ENCODE results near the gene PCGF1.
"Not testable (repeated sequence)": the region's sequence is repeated elsewhere in the genome, so short reads cannot be mapped to it uniquely, and the experiment has no call there.

Gene PCGF1

GRCh38 chr2:74499267-74499939, 8.1 kb downstream of the PCGF1 start, which contains the start of gene LBX2:
LBX2 (minus strand) TSS chr2:74499603; CDS start chr2:74499537, 66 bp downstream.
- no peak for DNase-seq (ENCODE audit: low read depth in 2 of 2)

DNA sequence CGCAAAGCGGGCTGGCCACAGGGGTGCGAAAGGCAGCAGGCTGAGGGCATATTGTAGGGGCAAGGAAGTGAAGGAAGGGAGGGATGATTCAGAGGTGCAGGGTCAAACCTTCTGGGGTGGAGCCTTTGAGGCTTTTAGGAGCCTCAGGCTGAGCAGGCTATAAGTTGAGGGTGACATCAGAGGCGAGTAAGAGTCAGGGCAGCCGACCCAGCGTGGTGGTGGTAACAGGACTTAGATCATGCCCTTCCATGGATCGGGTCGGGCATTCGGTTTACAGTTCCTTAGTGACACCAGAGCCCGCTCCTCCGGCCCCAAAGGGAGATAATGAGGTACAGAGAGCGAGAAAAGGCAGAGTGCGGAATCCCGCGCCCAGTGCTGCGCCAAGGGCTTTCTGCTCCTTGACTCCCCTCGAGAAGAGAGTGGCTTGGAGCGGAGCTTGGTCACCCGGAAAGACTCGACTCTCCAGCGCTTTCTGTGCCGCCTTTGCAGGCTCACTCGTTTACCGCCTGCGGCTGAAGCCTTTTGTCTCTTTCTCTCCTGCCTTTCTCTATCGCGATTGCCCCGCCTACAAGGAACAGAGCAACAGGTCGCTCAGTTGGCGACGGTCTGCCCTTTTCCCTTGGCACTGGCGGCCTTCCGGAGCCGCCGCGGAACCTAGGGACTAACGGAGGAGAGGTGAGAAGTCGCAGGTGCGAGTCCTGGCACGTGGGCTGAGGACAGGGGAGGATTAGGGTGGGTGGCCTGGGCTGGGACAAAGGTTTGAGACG, 8.8 kb downstream of the PCGF1 start:
- no peak for DNase-seq (ENCODE audit: low read depth in 2 of 2)

DNA sequence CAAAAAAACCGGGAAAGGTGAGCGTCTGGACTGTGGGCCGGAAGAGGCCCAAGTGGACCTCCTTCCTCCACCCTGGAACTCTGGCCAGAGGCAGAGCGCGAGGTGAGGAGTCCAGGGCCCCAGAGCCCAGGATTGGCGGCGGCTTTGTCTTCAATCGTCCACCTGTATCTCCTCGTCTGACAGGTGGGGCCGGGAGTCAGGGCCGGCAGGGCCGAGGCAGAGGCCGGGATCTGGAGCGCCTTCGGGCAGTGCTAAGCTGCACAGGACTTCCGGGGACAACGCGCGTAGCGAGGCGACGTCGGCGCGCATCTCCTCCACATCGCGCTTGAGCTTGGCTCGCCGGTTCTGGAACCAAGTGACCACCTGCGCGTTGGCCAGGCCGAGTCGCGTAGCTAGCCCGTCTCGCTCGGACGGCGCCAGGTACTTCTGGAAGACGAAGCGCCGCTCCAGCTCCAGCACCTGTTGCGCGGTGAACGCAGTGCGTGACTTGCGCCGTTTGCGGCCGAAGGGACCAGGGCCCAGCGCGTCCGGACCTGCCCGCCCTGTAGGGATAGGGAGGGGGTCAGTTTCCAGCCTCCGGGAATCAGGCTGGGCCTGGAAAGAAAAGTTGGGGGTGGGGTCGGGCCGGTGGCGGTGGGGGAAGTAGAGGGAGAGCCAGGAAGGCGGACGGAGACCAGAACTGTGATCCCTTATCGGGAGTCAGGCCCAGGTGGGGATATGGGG, 9.6 kb downstream of the PCGF1 start:
- DNase-seq (ENCODE audit: low read depth in 2 of 2) = no peak

DNA sequence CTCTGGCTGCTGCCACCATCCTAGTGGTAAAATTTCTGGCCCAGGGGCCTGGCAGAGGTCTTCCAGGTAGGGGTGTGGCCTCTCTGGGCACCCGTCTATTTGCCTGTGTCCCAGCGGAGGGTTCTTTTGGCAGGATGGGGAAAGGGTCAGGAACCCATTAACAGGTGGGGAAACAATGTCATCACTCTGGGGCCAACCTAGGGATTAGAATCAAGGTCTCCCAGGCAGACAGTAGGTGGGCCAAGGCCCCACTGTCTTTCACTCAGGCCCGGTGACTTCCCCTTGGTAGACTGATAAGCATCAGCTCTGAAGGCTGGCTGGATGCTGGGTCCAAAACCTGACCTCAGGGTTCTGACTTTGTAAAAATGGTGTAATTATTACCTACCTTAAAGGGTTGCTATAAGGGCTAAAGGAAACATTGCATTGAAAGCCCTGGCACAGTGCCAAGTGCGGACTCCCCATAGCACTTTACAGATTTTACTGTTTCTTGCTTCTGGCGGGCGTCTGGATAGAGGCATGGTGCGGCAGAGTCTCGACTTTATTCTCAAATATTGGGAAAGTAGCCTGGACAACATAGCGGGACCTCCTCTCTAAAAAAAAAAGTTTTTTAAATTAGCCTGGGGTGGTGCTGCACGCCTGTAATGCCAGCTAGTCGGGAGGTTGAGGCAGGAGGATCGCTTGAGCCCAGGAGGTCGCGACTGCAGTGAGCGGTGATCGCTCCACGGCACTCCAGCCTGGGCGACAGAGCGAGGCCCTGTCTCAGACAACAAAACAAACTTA, 10.3 kb downstream of the PCGF1 start:
- no peak for DNase-seq (ENCODE audit: low read depth in 2 of 2)

DNA sequence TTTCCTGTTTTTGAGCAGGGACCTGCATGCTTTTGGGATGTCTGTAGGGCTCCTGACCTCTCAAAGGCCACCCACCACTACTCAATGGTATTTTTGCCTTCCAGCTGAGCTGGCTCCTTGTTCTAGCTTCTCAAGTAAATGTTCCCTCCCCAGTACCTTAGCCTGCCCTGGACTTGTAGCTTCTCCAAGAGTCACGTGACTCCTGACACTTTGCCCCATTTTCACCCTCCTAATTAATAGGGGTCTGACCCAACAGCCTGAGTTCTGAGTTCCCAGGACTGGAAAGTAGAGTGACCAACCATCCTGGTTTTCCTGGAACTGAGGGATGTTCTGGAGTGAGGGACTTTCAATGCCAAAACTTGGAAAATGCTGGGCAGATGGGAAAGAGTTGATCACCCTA, 12.1 kb downstream of the PCGF1 start:
- no peak for DNase-seq (ENCODE audit: low read depth in 2 of 2)

DNA sequence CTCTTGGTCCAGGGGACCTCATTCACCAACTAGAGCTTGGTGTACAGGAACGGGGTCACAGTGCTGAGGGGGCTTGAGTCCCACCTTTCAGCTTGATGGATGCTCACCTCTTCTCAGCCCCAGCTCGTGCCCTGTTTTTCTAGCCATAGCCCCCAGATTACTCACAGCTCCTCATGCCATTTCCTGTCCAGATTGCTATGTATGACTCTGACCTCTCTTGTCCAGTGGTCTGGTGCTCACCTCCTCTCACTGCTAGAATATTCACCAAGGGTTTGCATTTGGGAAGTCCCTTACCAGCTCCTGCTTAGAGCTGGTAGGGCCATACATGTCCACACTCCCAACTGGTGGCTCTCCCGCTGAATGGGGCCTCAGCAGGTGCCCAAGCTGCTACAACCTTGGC, 13.9 kb downstream of the PCGF1 start:
- DNase-seq (ENCODE audit: low read depth in 2 of 2) = no peak

DNA sequence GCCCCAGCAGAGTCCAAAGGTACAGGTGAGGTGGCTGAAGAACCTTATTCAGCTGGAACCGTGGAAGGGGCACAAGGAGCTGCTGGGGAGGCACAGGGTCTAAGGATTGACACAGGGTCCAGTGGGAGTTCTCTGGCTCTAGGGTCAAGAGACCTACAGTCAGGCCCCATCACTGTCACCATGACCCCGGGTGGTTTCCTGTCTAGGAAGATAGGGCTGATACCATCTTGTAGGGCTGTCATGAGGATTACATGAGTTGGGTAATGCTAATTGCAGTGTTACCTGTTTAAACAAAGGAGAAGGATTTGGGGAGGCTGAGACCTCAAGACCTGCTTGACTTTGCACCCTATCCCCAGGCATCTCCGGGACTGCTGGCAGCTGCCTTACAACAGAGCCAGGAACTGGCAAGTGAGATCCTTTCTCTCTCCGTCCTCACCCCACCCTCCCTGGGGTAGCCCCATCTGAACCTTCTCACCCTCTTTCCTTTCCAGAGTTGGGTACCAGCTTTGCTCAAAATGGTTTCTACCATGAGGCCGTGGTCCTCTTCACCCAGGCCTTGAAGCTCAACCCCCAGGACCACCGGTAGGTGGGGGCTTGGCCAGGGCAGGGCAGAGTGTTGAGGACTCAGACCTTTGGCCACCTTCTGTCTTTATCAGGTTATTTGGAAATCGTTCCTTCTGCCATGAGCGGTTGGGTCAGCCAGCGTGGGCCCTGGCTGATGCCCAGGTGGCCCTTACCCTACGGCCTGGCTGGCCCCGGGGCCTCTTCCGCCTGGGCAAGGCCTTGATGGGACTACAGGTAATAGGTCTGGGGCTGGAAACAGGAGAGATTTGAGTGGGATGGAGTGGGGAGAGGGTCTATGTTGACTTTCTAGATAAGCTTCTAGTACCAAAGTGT, 15.6 kb downstream of the PCGF1 start:
- no peak for DNase-seq (ENCODE audit: low read depth in 2 of 2)

DNA sequence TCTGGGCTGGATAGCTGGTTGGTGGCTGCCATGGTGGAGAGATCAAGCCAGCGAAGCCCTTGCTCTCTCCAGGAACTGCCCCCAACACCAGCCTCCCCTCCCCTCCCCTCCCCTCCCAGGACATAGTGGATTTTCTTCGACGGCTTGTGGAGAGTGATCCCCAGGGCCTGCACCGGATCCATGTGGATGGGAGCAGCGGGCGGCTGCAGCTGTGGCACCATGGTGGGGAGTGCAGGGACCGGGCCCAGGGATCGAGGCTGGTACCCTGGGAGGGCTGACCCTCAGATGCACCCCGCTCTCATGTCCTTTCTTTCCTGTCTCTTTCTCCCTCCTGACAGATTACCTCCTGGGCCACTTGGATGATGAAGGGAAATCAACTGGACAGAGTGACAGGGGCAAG, 17.6 kb downstream of the PCGF1 start:
- no peak for DNase-seq (ENCODE audit: low read depth in 2 of 2)

- no peak for DNase-seq (ENCODE audit: low read depth in 2 of 2)
Measured at GRCh38 chr2:74488643-74489481, 18.6 kb downstream of the PCGF1 start.

DNA sequence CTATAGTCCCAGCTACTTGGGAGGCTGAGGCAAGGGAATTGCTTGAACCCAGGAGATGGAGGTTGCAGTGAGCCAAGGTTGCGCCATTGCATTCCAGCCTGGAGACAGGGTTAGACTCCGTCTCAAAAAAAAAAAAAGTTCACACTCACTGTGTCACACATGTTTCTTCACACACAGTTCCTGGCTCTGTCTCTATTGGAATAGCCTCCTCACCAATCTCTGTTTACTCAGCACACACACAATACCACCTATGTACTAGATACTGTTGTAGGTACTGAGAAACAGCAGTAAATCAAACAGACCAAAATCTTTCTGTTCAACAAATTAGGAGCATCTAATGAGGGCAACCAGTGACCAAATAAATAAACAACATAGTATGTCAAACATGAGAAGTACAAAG, 21.4 kb downstream of the PCGF1 start:
- no peak for DNase-seq (ENCODE audit: low read depth in 2 of 2)

DNA sequence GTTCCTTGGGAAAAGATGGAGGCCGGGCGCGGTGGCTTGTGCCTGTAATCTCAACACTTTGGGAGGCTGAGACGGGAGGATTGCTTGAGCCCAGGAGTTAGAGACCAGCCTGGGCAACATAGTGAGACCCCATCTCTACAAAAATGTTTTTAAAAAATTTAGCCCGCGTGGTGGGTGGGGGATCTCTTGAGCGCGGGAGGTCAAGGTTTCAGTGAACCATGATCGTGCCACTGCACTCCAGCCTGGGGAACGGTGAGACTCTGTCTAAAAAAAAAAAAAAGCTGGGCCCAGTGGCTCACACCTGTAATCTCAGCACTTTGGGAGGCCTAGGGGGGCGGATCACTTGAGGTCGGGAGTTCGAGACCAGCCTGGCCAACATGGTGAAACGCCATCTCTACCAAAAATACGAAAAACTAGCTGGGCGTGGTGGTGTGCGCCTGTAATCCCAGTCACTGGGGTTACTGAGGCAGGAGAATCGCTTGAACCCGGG, 23.8 kb downstream of the PCGF1 start:
- DNase-seq (ENCODE audit: low read depth in 2 of 2) = not testable (repeated sequence)

DNA sequence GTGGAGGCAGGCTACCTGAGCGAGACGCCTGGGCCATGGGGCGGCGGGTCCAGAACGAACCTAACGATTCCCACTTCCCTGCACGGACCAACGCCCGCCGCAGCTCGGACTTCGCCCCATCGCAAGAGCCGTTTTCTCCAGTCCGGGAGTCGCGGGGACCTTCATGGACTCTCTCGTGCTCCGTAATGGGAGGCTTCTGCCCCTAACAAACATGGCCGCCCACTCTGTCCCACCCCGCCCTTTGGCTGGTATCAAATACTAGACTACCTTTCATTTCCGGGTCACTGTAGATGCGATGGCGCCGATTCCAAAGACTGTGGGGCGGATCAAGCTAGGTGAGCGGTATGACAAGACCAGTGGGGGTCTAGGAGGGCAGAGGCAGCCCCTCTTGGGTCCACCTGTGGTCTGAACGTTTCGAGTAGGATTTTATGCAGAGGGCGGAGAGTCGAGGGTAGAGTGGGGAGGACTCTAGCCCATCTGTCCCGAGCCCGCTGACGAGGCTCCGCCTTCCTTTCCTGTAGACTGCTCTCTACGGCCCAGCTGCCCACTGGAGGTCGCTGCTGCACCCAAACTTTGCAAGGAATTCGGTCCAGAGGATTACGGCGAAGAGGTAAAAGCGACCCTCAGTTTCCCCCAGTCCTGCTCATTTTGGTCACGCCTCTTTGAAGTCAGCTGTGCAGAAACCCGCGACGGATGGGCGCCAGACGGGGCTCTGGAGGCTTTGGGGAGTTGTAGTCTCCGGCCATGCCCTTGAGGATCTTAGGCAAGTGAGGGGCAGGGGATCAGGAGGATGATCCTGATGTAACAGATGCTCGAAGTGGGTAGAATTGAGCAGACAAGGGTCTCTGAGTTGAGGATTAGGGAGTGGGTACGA, 24.5 kb downstream of the PCGF1 start, which contains the start of the genes CCDC142 and TTC31:
CCDC142 (minus strand) TSS at position 198 of the 874 bp plus-strand sequence; CDS start at position 37, 161 bp downstream.
TTC31 (plus strand) TSS at position 281 of the 874 bp plus-strand sequence; CDS start at position 296, 15 bp downstream.
- peak; percentile 88 to 93 for DNase-seq (ENCODE audit: low read depth in 2 of 2)

DNA sequence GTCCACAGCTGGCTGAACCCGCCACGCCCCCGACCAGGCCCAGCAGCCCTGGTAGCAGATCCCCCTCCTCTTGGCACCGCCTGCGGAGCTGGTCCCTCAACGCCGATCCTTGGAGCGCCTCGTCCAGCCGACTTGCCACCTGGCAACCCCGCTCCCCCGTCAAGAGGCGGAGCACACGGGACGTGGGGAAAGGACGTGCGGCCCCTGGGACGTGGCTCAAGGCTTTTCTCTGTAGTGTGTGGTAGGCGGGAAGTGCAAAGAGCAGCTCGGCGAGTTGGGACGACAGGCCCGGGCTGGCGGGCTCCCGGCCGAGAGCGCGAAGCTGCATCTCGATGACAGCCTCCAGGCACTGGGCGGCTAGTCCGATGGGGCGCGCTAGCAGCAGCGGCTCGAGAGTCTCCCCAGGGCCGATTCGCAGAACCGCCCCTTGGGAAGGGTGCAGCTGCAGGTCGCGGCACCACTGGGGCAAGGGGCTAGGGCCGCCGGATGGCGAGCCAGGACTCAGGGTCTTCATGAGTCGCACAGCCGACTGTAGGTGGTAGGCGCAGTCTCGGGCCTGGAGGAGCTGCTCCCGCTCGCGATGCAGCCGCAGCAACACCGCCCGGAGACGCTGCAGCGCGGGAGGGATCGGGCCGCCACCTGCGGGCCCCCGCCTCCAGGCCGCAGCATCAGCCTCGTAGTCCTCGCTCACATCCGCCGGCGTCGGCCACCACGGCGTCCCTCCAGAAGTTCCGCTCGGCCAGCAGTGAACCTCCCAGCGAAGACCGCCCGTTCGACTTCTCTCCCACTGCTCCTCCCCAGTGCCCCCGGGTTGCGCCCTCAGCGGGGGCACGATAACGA, 25.3 kb downstream of the PCGF1 start:
- DNase-seq (ENCODE audit: low read depth in 2 of 2) = peak in 1 of 2 donors; percentile 39

DNA sequence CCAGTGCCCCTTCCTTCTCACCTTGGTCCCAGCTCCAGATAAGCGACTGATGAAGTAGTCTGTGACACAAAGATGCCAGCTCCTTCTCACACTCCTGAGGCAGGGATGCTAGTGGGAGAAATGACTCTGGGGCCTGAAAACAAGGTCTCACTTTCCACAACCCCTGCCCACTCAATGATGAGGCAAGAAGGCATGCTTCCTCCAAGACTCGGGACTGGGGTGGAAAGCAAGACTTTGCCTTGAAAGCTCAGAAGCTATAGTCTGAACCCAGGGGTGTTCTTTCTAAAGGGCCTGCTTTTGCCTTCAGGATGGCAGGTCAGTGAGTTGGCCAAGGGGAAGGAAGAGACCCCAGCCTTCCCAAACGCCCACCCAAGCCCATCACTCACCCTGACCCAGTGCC, 26.1 kb downstream of the PCGF1 start:
- DNase-seq (ENCODE audit: low read depth in 2 of 2) = no peak

DNA sequence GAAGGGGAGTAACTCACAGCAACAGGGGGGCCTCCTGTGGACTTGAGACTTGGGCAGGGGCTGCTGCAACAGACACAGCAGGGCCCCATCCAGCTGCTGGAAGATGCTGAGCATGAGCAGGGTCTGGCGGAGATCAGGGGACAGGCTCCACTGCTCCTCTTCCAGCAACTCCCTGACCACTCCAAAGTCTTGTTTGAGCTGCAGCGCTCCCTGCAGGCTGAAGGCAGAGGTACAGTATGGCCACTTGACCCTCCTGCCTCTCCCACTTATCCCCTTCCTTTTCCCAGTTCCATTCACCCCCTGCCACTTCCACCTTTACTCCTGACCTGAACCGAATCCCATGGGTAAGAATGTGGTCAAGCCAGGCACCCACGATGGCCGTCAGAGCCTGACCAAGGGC, 32.6 kb downstream of the PCGF1 start:
- no peak for DNase-seq (ENCODE audit: low read depth in 2 of 2)

GRCh38 chr2:74474481-74474880, 33.0 kb downstream of the PCGF1 start:
- no peak for DNase-seq (ENCODE audit: low read depth in 2 of 2)

GRCh38 chr2:74472945-74473258, 34.6 kb downstream of the PCGF1 start:
- DNase-seq (ENCODE audit: low read depth in 2 of 2) = no peak

Data from stimulated activated CD8-positive, alpha-beta memory T cell treated with anti-CD3 and anti-CD28 coated beads, Interleukin-7, amount 100 ng/mL, for 4 hours (primary cell).